ENCODE measurements around the gene ATXN2.

DNA sequence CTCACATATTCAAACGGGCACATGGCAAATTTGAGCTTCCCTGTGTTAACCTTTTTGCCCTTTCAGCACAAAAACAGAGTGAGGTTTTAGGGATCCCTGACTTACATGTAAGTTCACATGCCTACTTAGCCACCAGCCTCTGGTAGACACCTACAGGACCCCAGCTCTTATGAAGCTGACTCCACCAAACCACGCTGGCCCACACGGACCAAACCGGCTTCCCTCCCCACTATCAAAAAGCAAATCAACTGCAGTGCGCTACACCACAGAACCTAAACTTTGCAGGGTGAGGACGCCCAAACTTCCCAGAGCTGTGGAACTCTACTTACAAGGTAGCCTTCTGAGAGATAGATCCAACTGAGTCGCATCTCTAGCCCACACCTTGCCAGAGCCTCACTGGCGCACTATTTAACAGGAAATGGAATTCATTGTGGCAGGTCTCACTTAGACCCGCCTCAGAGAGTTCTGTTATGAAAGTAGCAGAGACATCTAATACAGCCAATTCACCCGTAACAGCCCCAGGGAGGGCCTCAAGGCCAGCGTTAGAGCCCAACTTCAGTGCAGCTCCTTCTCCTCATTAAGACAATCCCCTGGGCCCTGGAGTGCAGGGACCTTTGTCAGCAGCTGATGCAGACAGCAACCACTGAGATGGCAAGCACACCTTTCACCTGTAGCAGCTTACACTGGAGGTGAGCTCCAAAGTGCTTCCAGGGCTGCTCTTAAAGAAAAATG is 144.2 kb downstream of the ATXN2 start:
- TF ChIP-seq POLR2A (IDR thresholded peaks at IDR 0.05) (no peak), EP300 (IDR thresholded peaks at IDR 0.05) (no peak)
- TF ChIP-seq, protein P1, sequence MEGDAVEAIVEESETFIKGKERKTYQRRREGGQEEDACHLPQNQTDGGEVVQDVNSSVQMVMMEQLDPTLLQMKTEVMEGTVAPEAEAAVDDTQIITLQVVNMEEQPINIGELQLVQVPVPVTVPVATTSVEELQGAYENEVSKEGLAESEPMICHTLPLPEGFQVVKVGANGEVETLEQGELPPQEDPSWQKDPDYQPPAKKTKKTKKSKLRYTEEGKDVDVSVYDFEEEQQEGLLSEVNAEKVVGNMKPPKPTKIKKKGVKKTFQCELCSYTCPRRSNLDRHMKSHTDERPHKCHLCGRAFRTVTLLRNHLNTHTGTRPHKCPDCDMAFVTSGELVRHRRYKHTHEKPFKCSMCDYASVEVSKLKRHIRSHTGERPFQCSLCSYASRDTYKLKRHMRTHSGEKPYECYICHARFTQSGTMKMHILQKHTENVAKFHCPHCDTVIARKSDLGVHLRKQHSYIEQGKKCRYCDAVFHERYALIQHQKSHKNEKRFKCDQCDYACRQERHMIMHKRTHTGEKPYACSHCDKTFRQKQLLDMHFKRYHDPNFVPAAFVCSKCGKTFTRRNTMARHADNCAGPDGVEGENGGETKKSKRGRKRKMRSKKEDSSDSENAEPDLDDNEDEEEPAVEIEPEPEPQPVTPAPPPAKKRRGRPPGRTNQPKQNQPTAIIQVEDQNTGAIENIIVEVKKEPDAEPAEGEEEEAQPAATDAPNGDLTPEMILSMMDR (IDR thresholded peaks at IDR 0.05) = no peak
